Fibroblast of upper back skin (primary cell): Measurements from ENCODE around the gene NAA50.

Experiments used
- DNase-seq: peaks from one replicate; pipeline ENCODE4 v3.0.0-alpha.2; 2013

Gene NAA50

GRCh38 chr3:113684271-113684819, 61.7 kb downstream of the NAA50 start:
- no peak for DNase-seq

GRCh38 chr3:113678773-113679172, 67.3 kb downstream of the NAA50 start:
- no peak for DNase-seq

- DNase-seq: no peak
Measured at GRCh38 chr3:113677737-113678136, 68.3 kb downstream of the NAA50 start.

- no peak for DNase-seq
Measured at GRCh38 chr3:113676261-113676660, 69.8 kb downstream of the NAA50 start.

- DNase-seq: no peak
Measured at GRCh38 chr3:113673593-113673992, 72.5 kb downstream of the NAA50 start.

GRCh38 chr3:113668015-113668414, 78.0 kb downstream of the NAA50 start:
- peak; percentile 71 for DNase-seq
